Measurements from ENCODE around the gene TMEM209.

TMEM209 gene

GRCh38 chr7:130160455-130160854 lies 44.8 kb downstream of the TMEM209 start:
- no peak for ATAC-seq
- H3K27ac Mint-ChIP-seq = no peak overlapping the region

DNA sequence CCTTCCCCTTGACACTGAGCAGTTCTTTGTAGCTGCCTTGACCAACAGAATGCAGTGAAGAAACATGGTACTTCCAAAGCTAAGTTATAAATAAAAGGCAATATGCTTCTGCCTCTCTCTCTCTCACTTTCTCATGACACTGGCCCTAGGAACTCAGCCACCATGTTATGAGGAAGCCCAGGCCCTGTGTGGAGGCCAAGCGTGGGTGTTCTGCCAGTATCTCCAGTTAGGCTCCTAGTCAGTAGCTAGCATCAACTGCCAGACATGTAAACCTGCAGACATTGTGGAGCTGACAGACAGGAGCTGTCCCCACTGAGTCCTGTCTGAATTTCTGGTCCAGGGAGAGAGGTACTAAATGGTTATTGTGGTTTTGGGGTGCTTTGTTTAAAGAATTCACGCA lies 45.2 kb downstream of the TMEM209 start:
- Mint-ChIP-seq H3K27ac (no peak overlapping the region), H3K27me3 (no peaks in the 10 kb centered on the region), H3K4me1 (no peaks in the 10 kb centered on the region), H3K9me3 (no peaks in the 10 kb centered on the region), H3K36me3 (ENCODE audit: low read depth) (peaks cover 66% of the 10 kb centered on the region), H3K4me3 (no peak overlapping the region)
- ATAC-seq (no peak), DNase-seq (no peak)

More at GRCh38 chr7:130160455-130160854, 44.8 kb downstream of the TMEM209 start:
- Mint-ChIP-seq H3K27me3 (no peaks in the 10 kb centered on the region), H3K9me3 (no peaks in the 10 kb centered on the region), H3K4me1 (no peaks in the 10 kb centered on the region), H3K36me3 (ENCODE audit: low read depth) (peaks cover 69% of the 10 kb centered on the region), H3K4me3 (no peak overlapping the region)
- no peak for DNase-seq

DNA sequence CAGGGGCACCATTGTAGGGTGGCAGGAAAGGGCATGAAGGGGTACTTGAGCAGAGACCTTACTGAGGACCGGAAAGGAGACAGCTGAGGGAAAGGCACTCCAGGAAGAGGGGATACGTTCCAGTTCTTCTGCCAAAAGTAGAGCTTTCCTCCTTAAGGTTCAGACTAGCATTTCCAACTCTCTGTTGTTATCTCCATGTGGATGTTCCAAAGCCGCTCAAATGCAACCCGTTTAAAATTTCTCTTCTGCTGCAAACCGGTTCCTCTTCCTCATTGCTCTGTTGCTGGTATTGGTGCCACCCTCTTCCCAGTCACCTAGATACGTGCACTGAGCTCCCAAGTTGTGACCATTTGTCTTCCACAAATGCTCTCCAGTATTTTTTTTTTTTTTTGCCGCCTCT lies 47.5 kb downstream of the TMEM209 start:
- no peak for ATAC-seq
- H3K36me3 Mint-ChIP-seq (ENCODE audit: low read depth) = peaks cover 49% of the 10 kb centered on the region

DNA sequence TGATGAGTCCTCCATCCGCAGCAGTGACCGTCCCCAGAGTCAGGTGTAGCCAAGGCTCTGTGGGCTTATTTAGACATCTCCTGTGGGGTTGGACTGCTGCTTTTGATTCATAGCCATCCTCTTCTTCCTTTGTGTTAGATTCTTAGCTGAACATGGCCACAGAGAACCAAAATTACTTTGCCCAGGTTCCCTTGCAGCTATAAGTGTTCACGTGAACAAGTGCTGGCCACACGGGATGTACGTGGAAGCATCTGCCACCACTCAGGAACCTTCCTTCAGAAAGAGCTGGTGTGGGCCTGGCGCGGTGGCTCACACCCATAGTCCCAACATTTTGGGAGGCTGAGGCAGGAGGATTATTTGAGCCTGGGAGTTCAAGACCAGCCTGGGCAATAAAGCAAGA lies 49.1 kb downstream of the TMEM209 start:
- Mint-ChIP-seq H3K27me3 (peaks cover 2% of the 10 kb centered on the region), H3K36me3 (ENCODE audit: low read depth) (peaks cover 35% of the 10 kb centered on the region), H3K4me1 (no peaks in the 10 kb centered on the region), H3K4me3 (no peak overlapping the region), H3K9me3 (no peaks in the 10 kb centered on the region), H3K27ac (no peak overlapping the region)
- ATAC-seq = no peak
- no peak for DNase-seq

More for the DNA sequence above, 47.5 kb downstream of the TMEM209 start:
- H3K4me3 Mint-ChIP-seq = no peak overlapping the region
- H3K27me3 Mint-ChIP-seq = peaks cover 2% of the 10 kb centered on the region
- no peak for DNase-seq
- H3K27ac Mint-ChIP-seq = no peak overlapping the region
- H3K9me3 Mint-ChIP-seq = no peaks in the 10 kb centered on the region
- H3K4me1 Mint-ChIP-seq = no peaks in the 10 kb centered on the region

DNA sequence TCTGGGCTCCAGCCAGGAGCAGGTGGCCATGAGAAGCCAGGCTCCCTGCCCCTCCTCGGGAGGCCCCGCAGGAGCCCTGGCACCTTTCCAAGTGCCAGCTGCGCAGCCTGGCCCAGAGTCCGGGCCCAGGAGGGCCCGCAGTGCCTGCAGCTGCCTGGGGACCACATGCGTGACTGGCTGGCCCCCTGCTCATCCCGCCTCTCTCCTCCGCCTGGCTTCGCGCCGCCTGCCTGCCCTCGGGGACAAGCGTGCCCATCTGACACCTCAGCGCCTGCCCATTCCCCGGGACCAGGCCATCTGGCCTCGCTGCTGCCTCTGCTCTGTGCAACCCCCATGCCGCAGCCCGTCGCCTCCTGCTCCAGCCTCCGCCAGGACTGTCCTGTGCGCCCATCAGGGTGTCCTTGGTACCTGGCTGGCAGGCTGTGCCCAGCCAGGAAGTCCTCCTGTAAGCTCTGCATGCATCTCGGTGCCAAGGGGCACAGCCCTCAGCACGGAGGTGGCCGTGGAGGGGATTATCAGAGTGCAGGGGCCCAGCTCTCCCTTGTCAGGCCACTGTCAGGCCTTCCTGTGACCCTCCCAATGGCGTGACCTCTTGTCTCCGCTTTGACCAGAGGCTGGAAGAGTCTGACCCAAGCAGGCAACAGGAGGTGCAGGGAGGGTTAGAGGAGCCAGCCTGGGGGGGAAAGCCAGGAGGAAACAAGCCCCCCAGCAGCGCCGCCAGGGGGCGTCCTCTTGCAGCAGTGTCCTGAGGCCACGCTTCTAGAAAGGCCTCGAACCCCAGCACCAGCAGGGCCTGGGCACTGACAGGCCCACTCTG lies 50.5 kb downstream of the TMEM209 start:
- H3K4me1 Mint-ChIP-seq = peaks cover 5% of the 10 kb centered on the region
- peaks cover 21% of the 10 kb centered on the region for H3K36me3 Mint-ChIP-seq (ENCODE audit: low read depth)
- peaks cover 5% of the 10 kb centered on the region for H3K27me3 Mint-ChIP-seq
- no peak overlapping the region for H3K27ac Mint-ChIP-seq
- no peak overlapping the region for H3K4me3 Mint-ChIP-seq
- no peaks in the 10 kb centered on the region for H3K9me3 Mint-ChIP-seq
- DNase-seq = no peak
- ATAC-seq = no peak

DNA sequence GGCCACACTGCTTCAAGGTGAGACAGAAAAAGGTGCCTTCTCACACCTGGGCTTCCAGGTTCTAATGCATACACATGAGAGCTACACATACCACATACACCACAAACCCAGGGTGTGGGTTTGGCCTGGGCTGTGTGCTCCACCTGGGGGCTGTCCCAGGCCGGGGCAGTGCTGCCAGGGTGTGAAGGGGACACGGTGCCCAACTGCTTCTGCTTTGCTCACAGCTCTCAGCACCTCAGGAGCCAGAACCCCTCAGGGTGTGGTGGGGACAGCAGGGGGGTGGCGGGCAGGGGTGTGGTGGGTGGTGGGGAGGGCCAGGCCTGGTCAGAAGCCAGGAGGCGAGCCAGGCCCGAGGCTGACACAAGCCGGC lies 51.1 kb downstream of the TMEM209 start:
- DNase-seq (no peak), ATAC-seq (no peak)
- Mint-ChIP-seq H3K4me1 (peaks cover 5% of the 10 kb centered on the region), H3K9me3 (no peaks in the 10 kb centered on the region), H3K36me3 (ENCODE audit: low read depth) (peaks cover 16% of the 10 kb centered on the region), H3K27me3 (peaks cover 7% of the 10 kb centered on the region), H3K27ac (no peak overlapping the region), H3K4me3 (no peak overlapping the region)

DNA sequence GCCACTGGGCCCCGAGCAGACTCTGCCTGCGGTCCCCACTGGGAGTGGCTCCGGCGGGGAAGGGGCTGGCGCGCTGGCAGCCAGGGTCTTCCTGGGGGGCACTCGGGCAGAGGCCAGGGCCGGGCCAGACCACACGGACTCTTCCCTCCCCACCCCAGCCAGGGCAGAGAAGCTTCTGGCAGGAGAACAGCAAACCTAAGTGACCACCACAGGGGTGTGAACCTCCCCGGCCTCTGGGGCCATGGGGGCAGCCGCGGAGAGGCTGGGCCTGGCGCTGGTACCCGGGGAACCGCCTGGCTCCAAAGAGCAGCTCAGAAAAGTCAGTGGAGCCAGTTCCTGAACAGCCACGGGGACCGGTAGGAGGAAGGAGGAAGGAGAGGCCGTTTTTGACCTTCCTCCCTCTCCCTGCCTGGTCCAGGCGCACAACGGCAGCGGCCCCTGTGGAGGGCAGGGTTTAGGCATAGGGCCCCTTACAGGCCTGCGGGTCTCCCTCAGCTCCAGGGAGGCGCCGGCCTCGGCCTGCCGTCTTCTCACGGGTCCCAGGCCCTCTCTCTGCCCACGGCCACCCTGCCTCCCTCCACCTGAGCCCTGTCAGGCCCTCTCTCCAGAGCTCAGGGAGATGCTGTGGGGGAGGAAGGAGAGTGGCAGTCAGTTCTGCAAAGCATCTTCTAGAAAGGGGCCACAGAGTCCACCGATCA lies 51.8 kb downstream of the TMEM209 start:
- ATAC-seq = no peak
- Mint-ChIP-seq H3K27ac (no peak overlapping the region), H3K9me3 (no peaks in the 10 kb centered on the region), H3K36me3 (ENCODE audit: low read depth) (peaks cover 12% of the 10 kb centered on the region), H3K27me3 (peaks cover 7% of the 10 kb centered on the region), H3K4me1 (peaks cover 5% of the 10 kb centered on the region), H3K4me3 (no peak overlapping the region)
- no peak for DNase-seq

DNA sequence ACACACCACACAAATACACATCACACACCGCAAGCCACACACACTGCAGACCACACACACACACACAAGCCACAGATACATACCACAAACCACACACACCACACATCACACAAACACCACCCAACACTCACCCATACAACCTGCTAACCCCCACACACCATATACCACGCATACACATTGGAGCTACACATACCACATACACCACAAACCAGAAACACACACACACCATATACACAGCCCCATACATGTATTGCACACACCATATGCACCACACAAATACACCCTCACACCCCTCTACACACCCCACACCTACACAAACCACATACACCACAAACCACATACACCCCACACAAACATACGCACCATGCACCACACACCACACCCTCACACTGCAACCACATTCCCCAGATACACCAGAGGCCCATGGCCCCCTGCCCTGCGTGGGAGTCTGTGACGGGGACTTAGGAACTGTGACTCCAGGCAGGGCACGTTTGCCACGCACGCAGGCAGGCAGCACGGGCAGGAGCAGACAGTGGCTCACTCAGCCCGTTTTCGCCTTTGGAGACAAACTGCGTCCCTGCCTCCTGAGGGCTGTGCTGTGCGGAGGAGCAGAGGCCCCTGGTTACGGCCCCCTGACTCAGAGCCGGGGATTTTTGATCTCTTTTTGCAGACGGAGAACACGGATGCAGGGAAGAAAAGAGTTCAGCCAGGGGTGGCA lies 52.6 kb downstream of the TMEM209 start:
- Mint-ChIP-seq H3K4me1 (peaks cover 5% of the 10 kb centered on the region), H3K36me3 (ENCODE audit: low read depth) (peaks cover 5% of the 10 kb centered on the region), H3K4me3 (no peak overlapping the region), H3K27me3 (peaks cover 7% of the 10 kb centered on the region), H3K9me3 (no peaks in the 10 kb centered on the region), H3K27ac (no peak overlapping the region)
- DNase-seq (no peak), ATAC-seq (no peak)

DNA sequence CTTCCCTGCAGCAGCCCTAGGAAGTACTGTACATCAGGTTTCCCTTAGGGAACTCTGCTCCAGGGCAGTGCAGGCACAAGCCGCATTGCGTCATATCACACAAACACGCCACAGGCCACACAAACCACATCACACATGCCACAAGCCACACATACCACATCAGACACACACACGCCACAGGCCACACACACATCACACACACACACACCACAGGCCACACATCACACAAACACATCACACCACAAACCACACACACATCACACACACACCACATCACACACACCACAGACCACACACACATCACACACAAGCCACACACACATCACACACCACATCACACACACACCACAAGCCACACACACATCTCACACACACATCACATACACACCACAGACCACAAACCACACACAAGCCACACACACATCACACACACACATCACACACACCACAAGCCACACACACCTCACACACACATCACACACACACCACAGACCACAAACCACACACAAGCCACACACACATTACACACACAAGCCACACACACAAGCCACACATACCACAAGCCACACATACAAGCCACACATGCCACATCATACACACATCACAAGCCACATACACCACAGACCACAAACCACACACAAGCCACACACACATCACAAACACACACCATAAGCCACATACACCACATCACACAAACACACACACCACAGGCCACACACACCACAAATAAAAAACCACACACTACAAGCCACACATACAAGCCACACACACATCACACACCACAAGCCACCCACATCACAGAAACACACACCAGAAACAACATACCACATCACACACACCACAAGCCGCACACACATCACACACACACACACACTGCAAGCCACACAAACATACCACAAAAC lies 53.4 kb downstream of the TMEM209 start:
- peaks cover 7% of the 10 kb centered on the region for H3K27me3 Mint-ChIP-seq
- H3K4me1 Mint-ChIP-seq = peaks cover 5% of the 10 kb centered on the region
- no peaks in the 10 kb centered on the region for H3K9me3 Mint-ChIP-seq
- no peak overlapping the region for H3K4me3 Mint-ChIP-seq
- no peak for DNase-seq
- H3K36me3 Mint-ChIP-seq (ENCODE audit: low read depth) = peaks cover under 1% of the 10 kb centered on the region
- H3K27ac Mint-ChIP-seq = no peak overlapping the region
- no peak for ATAC-seq

DNA sequence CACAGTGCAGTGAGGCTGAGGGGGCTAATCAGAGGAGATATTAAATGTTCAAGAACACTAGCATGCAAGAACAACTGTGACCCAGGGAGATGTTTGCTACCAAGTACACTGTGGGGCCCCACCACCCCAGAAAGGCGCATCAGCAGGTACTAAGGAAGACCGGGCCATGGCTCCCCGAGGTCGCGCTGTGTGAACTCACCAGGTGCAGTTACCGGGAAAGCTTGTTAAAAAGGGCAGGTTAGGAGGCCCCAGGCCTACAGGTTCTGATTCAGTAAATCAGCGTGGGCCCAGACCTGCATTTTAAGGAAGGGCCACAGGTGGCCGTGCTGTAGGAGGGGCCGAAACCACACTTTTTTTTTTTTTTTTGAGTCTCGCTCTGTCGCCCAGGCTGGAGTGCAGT lies 54.6 kb downstream of the TMEM209 start:
- no peak for DNase-seq
- Mint-ChIP-seq H3K4me1 (peaks cover 7% of the 10 kb centered on the region), H3K27ac (no peak overlapping the region), H3K9me3 (no peaks in the 10 kb centered on the region), H3K27me3 (peaks cover 7% of the 10 kb centered on the region), H3K4me3 (no peak overlapping the region), H3K36me3 (ENCODE audit: low read depth) (no peaks in the 10 kb centered on the region)
- no peak for ATAC-seq

DNA sequence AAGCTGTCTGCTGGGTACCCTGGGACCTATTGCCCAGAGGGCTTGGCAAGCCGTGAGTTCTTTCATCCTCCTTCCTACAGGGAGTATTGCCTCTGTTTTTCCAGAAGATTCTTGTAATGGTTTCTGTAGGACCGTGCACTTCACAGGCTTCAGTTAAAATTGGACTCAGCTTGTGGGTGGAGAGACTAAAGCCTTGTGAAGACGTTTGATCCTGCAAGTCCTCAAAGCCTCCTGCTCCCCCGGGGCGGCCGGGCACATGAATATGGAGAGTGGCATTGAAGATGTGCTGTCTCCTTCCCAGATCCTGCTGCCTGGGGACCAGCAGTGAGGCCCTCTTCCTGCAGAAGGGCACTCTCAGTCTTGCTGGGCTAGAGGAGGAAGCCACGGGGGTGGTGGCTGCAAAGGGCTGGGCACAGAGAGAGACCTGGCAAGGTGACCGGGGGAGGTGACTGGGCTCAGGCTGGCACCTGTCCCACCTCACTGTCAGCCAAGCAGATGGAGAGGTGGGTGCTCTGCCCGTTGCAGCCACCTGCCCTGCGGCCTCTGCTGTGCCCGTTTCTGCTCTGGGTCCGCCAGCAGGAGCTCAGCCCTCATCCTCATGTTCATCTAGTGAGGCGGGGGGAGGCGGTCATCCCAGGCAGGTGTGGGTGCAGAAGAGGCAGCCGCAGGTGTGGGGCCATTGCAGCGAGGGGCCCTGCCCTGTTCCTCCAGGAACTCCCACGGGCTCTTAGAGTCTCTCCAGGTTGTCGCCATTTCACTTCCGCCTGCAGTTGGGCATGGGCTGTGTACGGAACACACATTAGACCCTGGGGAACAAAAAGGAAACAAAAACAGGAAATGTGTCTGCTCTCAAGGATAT lies 55.7 kb downstream of the TMEM209 start:
- H3K4me3 Mint-ChIP-seq = no peak overlapping the region
- H3K27ac Mint-ChIP-seq = no peak overlapping the region
- peaks cover 7% of the 10 kb centered on the region for H3K27me3 Mint-ChIP-seq
- H3K36me3 Mint-ChIP-seq (ENCODE audit: low read depth) = no peaks in the 10 kb centered on the region
- peaks cover 7% of the 10 kb centered on the region for H3K4me1 Mint-ChIP-seq
- no peaks in the 10 kb centered on the region for H3K9me3 Mint-ChIP-seq
- DNase-seq = no peak
- ATAC-seq = no peak

DNA sequence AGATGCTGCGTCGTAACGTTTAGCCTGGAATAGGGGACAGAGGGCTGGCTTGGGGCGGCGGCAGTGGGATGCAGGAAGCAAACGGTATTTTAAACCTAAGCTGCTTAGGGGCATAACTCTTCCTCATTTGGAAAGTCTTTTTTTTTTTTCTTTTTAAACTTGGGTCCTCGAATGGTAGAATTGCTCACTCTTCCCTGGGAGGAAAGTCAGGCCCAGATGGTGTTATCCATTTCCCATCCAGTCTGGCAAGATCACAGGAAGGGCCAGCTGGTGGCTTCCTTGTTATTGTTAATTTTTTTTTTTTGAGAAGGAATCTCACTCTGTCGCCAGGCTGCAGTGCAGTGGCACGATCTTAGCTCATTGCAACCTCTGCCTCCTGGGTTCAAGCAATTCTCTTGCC lies 56.6 kb downstream of the TMEM209 start:
- peaks cover 5% of the 10 kb centered on the region for H3K27me3 Mint-ChIP-seq
- H3K27ac Mint-ChIP-seq = no peak overlapping the region
- no peaks in the 10 kb centered on the region for H3K36me3 Mint-ChIP-seq (ENCODE audit: low read depth)
- ATAC-seq (no peak), DNase-seq (no peak)
- H3K4me3 Mint-ChIP-seq = no peak overlapping the region
- H3K9me3 Mint-ChIP-seq = no peaks in the 10 kb centered on the region
- H3K4me1 Mint-ChIP-seq = peaks cover 7% of the 10 kb centered on the region

DNA sequence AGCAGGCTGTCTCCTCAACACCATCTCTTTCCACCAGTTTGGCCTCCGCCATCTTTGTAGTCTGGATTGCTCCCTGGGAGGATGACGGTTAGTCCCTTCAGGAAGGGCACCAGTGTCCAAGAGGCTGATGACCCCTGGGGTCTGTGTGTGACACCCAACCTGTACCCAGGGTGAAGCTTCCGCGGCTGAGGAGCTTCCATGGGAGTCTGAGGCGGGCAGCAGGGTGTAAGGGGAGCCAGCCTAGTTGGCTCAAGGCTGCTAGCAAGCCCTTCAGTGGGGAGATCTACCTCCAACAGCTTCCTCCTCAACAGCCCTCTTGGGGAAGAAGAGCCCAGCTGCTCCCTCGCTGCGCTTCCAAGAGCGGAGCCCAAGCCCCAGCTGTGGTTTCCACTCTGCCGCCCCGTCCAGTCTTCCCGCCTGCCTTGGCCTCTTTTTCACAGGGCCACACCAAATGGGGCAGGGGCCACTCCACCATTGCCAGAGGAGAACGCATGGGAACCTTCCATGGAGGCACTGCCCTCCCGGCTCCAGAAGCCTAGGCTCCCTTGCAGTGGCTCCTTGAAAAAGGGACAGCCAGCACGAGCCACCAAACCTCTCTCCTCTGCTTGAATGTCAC lies 57.4 kb downstream of the TMEM209 start:
- Mint-ChIP-seq H3K4me1 (peaks cover 7% of the 10 kb centered on the region), H3K27me3 (peaks cover 5% of the 10 kb centered on the region), H3K27ac (no peak overlapping the region)

More for the DNA sequence above, 57.4 kb downstream of the TMEM209 start:
- no peaks in the 10 kb centered on the region for H3K9me3 Mint-ChIP-seq
- ATAC-seq = no peak
- DNase-seq = no peak
- no peak overlapping the region for H3K4me3 Mint-ChIP-seq
- no peaks in the 10 kb centered on the region for H3K36me3 Mint-ChIP-seq (ENCODE audit: low read depth)

All from activated naive CD8-positive, alpha-beta T cell treated with anti-CD3 and anti-CD28 coated beads, Interleukin-2, amount 50 U/mL, for 24 hours (primary cell).